Left lung (tissue), 10 donors: ENCODE data around the gene COL16A1. TPM values are rescaled to one million over a fixed set of nuclear protein-coding genes. Genes with fewer than 3 reads are reported as not detected.

Experiments
- ATAC-seq: fragments of 200-7000 bp; cut with Tn5 transposase; one replicate; pipeline ENCODE4 v1.9.1; 2020; ENCODE audit warnings: moderate library complexity
- DNase-seq, 4 donors: peaks; one replicate each; pipeline ENCODE4 v3.0.0-alpha.2; 2013 to 2020
- H3K27ac ChIP-seq, 2 donors: fragments of 200-600 bp; sonication (generic) in 1 of 2; one replicate each; pipeline versions ENCODE4 v1.5.0 to v1.8.0; 2020 to 2021
- H3K27me3 ChIP-seq, 2 donors: fragments of 200-600 bp; sonication (generic) in 1 of 2; one replicate each; pipeline versions ENCODE4 v1.5.0 to v1.8.0; 2020 to 2021
- H3K36me3 ChIP-seq, 2 donors: fragments of 200-600 bp; sonication (generic) in 1 of 2; one replicate each; pipeline versions ENCODE4 v1.5.0 to v1.8.0; 2020 to 2021
- H3K4me1 ChIP-seq, 2 donors: fragments of 200-600 bp; one replicate each; pipeline ENCODE4 v1.8.0; 2021
- H3K4me3 ChIP-seq, 2 donors: fragments of 200-600 bp; sonication (generic) in 1 of 2; one replicate each; pipeline versions ENCODE4 v1.5.0 to v1.8.0; 2020 to 2021; ENCODE audit warnings: mild to moderate bottlenecking in 1 of 2
- H3K9me3 ChIP-seq, 2 donors: fragments of 200-600 bp; sonication (generic) in 1 of 2; one replicate each; pipeline versions ENCODE4 v1.5.0 to v1.8.0; 2020 to 2021
- intact Hi-C, 2 donors: fragments of 100-400 bp; cut with DNase I; formaldehyde crosslinking; loops; one replicate each; pipeline versions ENCODE4 v1.11.2 to v1.14.2; 2022
- polyA plus RNA-seq, 6 donors: library from polyadenylated mRNA; unstranded; fragments of 120-200 nt; gene quantifications; one replicate each; pipeline ENCODE4 v1.2.1, GENCODE V29; 2013; ENCODE audit not compliant: insufficient read length in 6 of 6
- total RNA-seq, 2 donors: library from RNA; stranded (reverse); fragmentation: NEBNext Ultra II Directional; extraction: Animal tissue kit (Norgen Biotek cat#: 25700); gene quantifications; one replicate each; pipeline ENCODE4 v1.2.1, GENCODE V29; 2021
- TF ChIP-seq, protein P1 (sequence below), 2 donors: fragments of 200-600 bp; sonication (generic) in 1 of 2; IDR thresholded peaks; one replicate each; pipeline versions ENCODE4 v1.5.0 to v1.8.0; 2021; ENCODE audit warnings: antibody characterized with exemption in 2 of 2
- donor health status: DM: no; HTN: yes; CAD: no.
- donor health status: DM: no; HTN: no; CAD: no.

Gene COL16A1
- total and polyA plus RNA-seq, 8 donors = 64.8 to 177 (median 118) TPM

- no peak overlapping the region for H3K4me3 ChIP-seq
Measured at GRCh38 chr1:31633117-31633516, 70.7 kb downstream of the COL16A1 start.

DNA sequence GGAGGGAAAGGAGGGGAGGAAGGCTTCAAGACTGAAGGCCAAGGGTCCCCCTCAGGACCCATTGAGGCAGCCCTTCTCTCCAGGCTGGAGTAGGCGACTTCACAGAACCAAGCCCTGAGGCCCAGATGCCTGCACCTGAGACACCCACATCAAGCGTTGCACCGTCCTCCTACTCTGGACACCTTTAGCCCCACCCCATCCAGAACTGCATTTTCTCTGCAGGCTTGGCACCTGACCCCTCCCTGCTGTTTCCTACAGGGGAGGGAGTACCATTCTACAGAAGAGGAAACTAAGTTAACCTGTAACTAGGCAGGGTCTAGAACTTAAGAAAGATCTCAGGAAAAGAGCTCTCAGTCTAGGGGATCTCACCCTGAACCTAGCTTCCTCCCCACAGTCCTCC, 71.2 kb downstream of the COL16A1 start:
- TF ChIP-seq, protein P1, sequence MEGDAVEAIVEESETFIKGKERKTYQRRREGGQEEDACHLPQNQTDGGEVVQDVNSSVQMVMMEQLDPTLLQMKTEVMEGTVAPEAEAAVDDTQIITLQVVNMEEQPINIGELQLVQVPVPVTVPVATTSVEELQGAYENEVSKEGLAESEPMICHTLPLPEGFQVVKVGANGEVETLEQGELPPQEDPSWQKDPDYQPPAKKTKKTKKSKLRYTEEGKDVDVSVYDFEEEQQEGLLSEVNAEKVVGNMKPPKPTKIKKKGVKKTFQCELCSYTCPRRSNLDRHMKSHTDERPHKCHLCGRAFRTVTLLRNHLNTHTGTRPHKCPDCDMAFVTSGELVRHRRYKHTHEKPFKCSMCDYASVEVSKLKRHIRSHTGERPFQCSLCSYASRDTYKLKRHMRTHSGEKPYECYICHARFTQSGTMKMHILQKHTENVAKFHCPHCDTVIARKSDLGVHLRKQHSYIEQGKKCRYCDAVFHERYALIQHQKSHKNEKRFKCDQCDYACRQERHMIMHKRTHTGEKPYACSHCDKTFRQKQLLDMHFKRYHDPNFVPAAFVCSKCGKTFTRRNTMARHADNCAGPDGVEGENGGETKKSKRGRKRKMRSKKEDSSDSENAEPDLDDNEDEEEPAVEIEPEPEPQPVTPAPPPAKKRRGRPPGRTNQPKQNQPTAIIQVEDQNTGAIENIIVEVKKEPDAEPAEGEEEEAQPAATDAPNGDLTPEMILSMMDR (IDR thresholded peaks at IDR 0.05) = no peak
- H3K36me3 ChIP-seq = peaks cover 0 to 75% of the 10 kb centered on the region in 2 donors
- intact Hi-C loops = no loop called here
- no peak overlapping the region for H3K4me3 ChIP-seq
- DNase-seq (no peak), ATAC-seq (no peak)
- no peaks in the 10 kb centered on the region for H3K9me3 ChIP-seq
- H3K4me1 ChIP-seq = peaks cover 3 to 20% of the 10 kb centered on the region in 2 donors
- no peak overlapping the region for H3K27ac ChIP-seq
- H3K27me3 ChIP-seq = no peaks in the 10 kb centered on the region

More at GRCh38 chr1:31633117-31633516, 70.7 kb downstream of the COL16A1 start:
- peaks cover 0 to 24% of the 10 kb centered on the region in 2 donors for H3K4me1 ChIP-seq
- H3K9me3 ChIP-seq = no peaks in the 10 kb centered on the region
- TF ChIP-seq, protein P1 (IDR thresholded peaks at IDR 0.05) = peak in 1 of 2 donors; percentile 17
- ATAC-seq (peak; percentile 27), DNase-seq (no peak)
- peaks cover 0 to 70% of the 10 kb centered on the region in 2 donors for H3K36me3 ChIP-seq
- intact Hi-C loops = no loop called here
- H3K27me3 ChIP-seq = no peaks in the 10 kb centered on the region
- no peak overlapping the region for H3K27ac ChIP-seq

GRCh38 chr1:31628931-31629556, 74.8 kb downstream of the COL16A1 start:
- Histone ChIP-seq H3K36me3 (peaks cover 0 to 88% of the 10 kb centered on the region in 2 donors), H3K27me3 (no peaks in the 10 kb centered on the region), H3K4me1 (peaks cover 21 to 23% of the 10 kb centered on the region in 2 donors), H3K4me3 (no peak overlapping the region), H3K27ac (peak overlapping the region; percentile 47 to 64), H3K9me3 (no peaks in the 10 kb centered on the region)
- no peak for DNase-seq
- TF ChIP-seq, protein P1 (IDR thresholded peaks at IDR 0.05) = no peak
- ATAC-seq = no peak
- intact Hi-C loops = no loop called here

DNA sequence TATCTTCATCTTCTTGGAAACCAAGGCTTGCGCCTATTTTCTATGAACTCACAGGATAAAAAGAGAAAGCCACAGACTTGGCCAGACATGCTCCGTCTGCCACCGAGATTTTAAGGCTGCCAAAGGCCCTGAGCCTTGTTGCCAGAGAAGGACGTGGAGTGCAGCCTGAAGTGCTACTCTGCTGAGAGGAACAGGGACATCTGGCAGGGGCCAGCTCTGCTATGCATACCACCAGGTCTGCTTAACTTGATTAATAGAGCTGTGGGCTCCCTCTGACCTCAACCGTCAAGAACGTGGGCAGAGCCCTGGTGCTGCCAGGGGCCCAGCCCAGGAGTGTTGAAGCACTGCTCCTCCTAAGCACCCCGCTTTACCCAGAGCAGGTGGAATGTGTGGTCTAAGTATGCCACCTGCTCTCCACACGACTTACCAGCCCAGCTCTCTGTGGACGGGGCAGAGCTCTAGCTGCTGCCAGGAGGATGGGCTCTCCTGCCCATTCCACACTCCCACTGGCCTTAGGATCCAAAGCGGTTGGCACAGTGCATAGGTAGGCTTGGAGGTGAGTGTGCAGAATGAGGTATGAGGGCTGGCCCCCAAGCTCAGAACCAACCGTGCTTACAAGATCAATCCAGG, 75.8 kb downstream of the COL16A1 start:
- Histone ChIP-seq H3K27me3 (no peaks in the 10 kb centered on the region), H3K4me1 (peaks cover 21 to 23% of the 10 kb centered on the region in 2 donors), H3K9me3 (no peaks in the 10 kb centered on the region), H3K27ac (peak overlapping the region; percentile 47 to 64), H3K4me3 (no peak overlapping the region), H3K36me3 (peaks cover 0 to 80% of the 10 kb centered on the region in 2 donors)
- DNase-seq (peak; percentile 15 to 79 (median 72)), ATAC-seq (peak; percentile 85)
- TF ChIP-seq, protein P1 (IDR thresholded peaks at IDR 0.05) = no peak
- intact Hi-C loops = no loop called here

DNA sequence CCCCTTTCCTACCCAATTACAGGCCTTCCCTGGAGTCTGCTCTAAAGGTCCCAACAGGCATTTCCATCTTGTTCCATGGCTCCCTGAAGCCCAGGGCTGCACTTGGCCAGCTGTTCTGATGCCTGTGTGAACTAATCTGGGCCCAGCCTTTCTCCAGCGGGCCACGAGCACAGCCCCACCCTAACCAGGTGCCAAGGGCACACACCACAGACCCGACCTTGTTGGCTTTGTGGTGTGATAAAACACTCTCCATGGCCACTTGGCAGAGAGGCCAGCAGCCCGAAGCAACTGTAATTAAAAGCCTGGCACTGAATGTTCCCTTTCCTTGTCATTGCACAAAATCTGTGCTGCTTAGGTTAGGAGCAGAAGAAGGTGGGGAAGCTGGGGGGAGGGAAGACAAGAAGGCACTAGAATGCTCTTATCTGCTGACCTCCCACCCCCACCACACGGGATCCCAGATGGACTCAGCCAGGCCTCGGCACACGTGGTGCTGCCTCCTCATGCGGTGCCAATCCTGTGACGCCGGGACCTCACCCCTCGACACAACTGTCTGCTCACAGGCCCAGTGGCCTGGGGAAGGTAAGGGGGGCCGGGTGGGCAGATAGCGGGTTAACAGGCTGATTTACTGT, 76.4 kb downstream of the COL16A1 start:
- TF ChIP-seq, protein P1 (IDR thresholded peaks at IDR 0.05) = no peak
- intact Hi-C loops = no loop called here
- H3K9me3 ChIP-seq = no peaks in the 10 kb centered on the region
- no peak overlapping the region for H3K4me3 ChIP-seq
- DNase-seq = peak in 2 of 4 donors; percentile 75 to 84
- H3K36me3 ChIP-seq = peaks cover 0 to 74% of the 10 kb centered on the region in 2 donors
- ATAC-seq = peak; percentile 74
- peak overlapping the region; percentile 47 to 64 for H3K27ac ChIP-seq
- peaks cover 21 to 23% of the 10 kb centered on the region in 2 donors for H3K4me1 ChIP-seq
- no peaks in the 10 kb centered on the region for H3K27me3 ChIP-seq
